Transverse colon (tissue), 4 donors: ENCODE data around the gene NDUFS3.

Experiments
- POLR2A ChIP-seq: fragments of 450-650 bp; IDR thresholded peaks from one replicate; pipeline ENCODE4 v1.6.1; 2016; ENCODE audit warnings: antibody characterized with exemption, mild to moderate bottlenecking, moderate library complexity
- POLR2AphosphoS5 ChIP-seq, 3 donors: sonication (generic); formaldehyde crosslinking; IDR thresholded peaks; one replicate each; pipeline ENCODE4 v1.6.1; 2016; ENCODE audit warnings: antibody characterized with exemption in 3 of 3
- TF ChIP-seq, protein P1 (sequence below), 5 experiments: fragments of 200-600 bp in 3 of 5; fragments of 450-650 bp in 2 of 5; sonication (generic) in 3 of 5; IDR thresholded peaks; 1 replicate in 2 of 5; 2 replicates in 3 of 5; pipeline ENCODE4 v1.5.1; 2016 to 2017; ENCODE audit warnings: antibody characterized with exemption in 5 of 5, inconsistent platforms in 3 of 5, mild to moderate bottlenecking in 2 of 5, moderate library complexity in 1 of 5

DNA sequence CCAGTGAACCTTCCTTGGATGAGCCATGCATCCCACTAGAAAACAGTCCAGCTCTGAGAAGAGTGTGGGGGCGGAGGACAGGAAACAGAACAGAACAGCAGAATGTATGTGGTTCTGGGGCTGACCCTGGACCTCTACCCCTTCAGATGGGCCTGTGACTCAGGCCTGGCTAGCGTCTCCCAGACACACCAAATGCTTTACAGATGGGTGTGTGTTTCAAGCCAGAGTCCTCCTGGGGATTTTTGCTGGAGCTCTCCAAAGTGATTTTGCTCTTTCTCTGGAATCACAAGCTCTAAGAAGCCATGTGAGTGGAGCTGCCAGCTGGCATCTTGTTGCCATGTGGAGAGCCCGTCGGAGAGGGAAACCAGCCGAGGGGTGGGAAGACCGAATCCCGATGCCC is 28.5 kb downstream of the NDUFS3 start:
- TF ChIP-seq, protein P1, sequence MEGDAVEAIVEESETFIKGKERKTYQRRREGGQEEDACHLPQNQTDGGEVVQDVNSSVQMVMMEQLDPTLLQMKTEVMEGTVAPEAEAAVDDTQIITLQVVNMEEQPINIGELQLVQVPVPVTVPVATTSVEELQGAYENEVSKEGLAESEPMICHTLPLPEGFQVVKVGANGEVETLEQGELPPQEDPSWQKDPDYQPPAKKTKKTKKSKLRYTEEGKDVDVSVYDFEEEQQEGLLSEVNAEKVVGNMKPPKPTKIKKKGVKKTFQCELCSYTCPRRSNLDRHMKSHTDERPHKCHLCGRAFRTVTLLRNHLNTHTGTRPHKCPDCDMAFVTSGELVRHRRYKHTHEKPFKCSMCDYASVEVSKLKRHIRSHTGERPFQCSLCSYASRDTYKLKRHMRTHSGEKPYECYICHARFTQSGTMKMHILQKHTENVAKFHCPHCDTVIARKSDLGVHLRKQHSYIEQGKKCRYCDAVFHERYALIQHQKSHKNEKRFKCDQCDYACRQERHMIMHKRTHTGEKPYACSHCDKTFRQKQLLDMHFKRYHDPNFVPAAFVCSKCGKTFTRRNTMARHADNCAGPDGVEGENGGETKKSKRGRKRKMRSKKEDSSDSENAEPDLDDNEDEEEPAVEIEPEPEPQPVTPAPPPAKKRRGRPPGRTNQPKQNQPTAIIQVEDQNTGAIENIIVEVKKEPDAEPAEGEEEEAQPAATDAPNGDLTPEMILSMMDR (IDR thresholded peaks at IDR 0.05) = no peak
- TF ChIP-seq POLR2A (no peak), POLR2AphosphoS5 (IDR thresholded peaks at IDR 0.05) (no peak)
